Aorta (tissue), 5 donors: ENCODE data around the gene TH. TPM values are rescaled to one million over a fixed set of nuclear protein-coding genes. Genes with fewer than 3 reads are reported as not detected.
"Not testable (repeated sequence)": the region's sequence is repeated elsewhere in the genome, so short reads cannot be mapped to it uniquely, and the experiment has no call there.

Source experiments
- ATAC-seq: fragments of 200-7000 bp; cut with Tn5 transposase; one replicate; pipeline ENCODE4 v1.9.1; 2022; ENCODE audit warnings: moderate library complexity; ENCODE audit not compliant: low FRiP score
- DNase-seq, 2 donors: peaks; one replicate each; pipeline ENCODE4 v3.0.0-alpha.2; 2020
- H3K27ac ChIP-seq, 2 donors: one replicate each; pipeline ENCODE4 v1.5.1; 2013; ENCODE audit warnings: low read length in 2 of 2, mild to moderate bottlenecking in 2 of 2, moderate library complexity in 2 of 2, control low read depth in 1 of 2, inconsistent platforms in 1 of 2, low read depth in 1 of 2
- H3K27me3 ChIP-seq, 2 donors: one replicate each; pipeline ENCODE4 v1.6.1; 2013; ENCODE audit warnings: control low read depth in 1 of 2, low read length in 1 of 2, mild to moderate bottlenecking in 1 of 2, moderate library complexity in 1 of 2; ENCODE audit not compliant: insufficient read depth in 2 of 2, control insufficient read depth in 1 of 2
- H3K36me3 ChIP-seq, 2 donors: one replicate each; pipeline ENCODE4 v1.6.1; 2013; ENCODE audit warnings: control low read depth in 1 of 2, low read length in 1 of 2, mild to moderate bottlenecking in 1 of 2; ENCODE audit not compliant: insufficient read depth in 2 of 2, control insufficient read depth in 1 of 2
- H3K4me1 ChIP-seq, 2 donors: one replicate each; pipeline ENCODE4 v1.6.1; 2013; ENCODE audit warnings: low read length in 2 of 2, control low read depth in 1 of 2, mild to moderate bottlenecking in 1 of 2, moderate library complexity in 1 of 2; ENCODE audit not compliant: insufficient read depth in 2 of 2, control insufficient read depth in 1 of 2
- H3K4me3 ChIP-seq, 2 donors: one replicate each; pipeline ENCODE4 v1.5.1; 2013; ENCODE audit warnings: low read length in 2 of 2, control low read depth in 1 of 2, mild to moderate bottlenecking in 1 of 2
- H3K9me3 ChIP-seq: one replicate; pipeline ENCODE4 v1.6.1; 2013; ENCODE audit warnings: mild to moderate bottlenecking, low read length; ENCODE audit not compliant: control insufficient read depth
- WGBS, 2 donors: extraction: QIAGEN DNeasy Blood & Tissue Kit; methylation state at CpG; one replicate each; pipeline ENCODE4 v1.1.7; 2013; 5-methylcytosine and 5-hydroxymethylcytosine counted together
- intact Hi-C, 2 donors: fragments of 100-400 bp; cut with DNase I; formaldehyde crosslinking; loops; one replicate each; pipeline versions ENCODE4 v1.14.2 to v1.15.0; 2022
- polyA plus RNA-seq, 2 donors: library from polyadenylated mRNA; stranded (reverse); fragments of 200-250 nt; gene quantifications; one replicate each; pipeline ENCODE4 v1.2.3, GENCODE V29; 2013
- total RNA-seq, 2 donors: library from RNA; stranded (reverse); fragmentation: NEBNext Ultra II Directional; extraction: Animal tissue kit (Norgen Biotek cat#: 25700); gene quantifications; one replicate each; pipeline ENCODE4 v1.2.1, GENCODE V29; 2021
- donor health status: healthy with polysubstance abuse.
- donor health status: Bipolar disorder and iron deficiency.
- donor health status: DM: no; HTN: no; CAD: no.
- donor health status: DM: no; HTN: no; CAD: no.
- donor health status: DM: yes; HTN: yes; CAD: no.

The TH gene
- total and polyA plus RNA-seq, 4 donors, result 0.45 TPM; not detected in 3

- no peak overlapping the region for H3K4me3 ChIP-seq
- H3K27me3 ChIP-seq, result no peaks in the 10 kb centered on the region
- H3K4me1 ChIP-seq, result no peaks in the 10 kb centered on the region
- H3K36me3 ChIP-seq, result no peaks in the 10 kb centered on the region
- DNase-seq (peak in 1 of 2 donors; percentile 74), ATAC-seq (no peak)
- H3K27ac ChIP-seq, result no peak overlapping the region
- H3K9me3 ChIP-seq, result no peaks in the 10 kb centered on the region
- WGBS, 2 donors, result 92% methylated on average over 23 to 25 of the region's 25 CpGs
- intact Hi-C loops, result no loop called here
Observed at GRCh38 chr11:2129699-2130366, 41.8 kb downstream of the TH start.

GRCh38 chr11:2129308-2129698 lies 42.3 kb downstream of the TH start:
- Histone ChIP-seq H3K9me3 (no peaks in the 10 kb centered on the region), H3K4me3 (no peak overlapping the region), H3K4me1 (no peaks in the 10 kb centered on the region), H3K27me3 (no peaks in the 10 kb centered on the region), H3K27ac (no peak overlapping the region), H3K36me3 (no peaks in the 10 kb centered on the region)
- ATAC-seq (no peak), DNase-seq (peak; percentile 11 to 61)
- intact Hi-C loops, result no loop called here
- WGBS, 2 donors, result 90 to 92% methylated on average over 17 of the region's 17 CpGs

- H3K27ac ChIP-seq, result no peak overlapping the region
- intact Hi-C loops, result no loop called here
- DNase-seq, result peak; percentile 22 to 48
- no peaks in the 10 kb centered on the region for H3K36me3 ChIP-seq
- H3K4me1 ChIP-seq, result no peaks in the 10 kb centered on the region
- ATAC-seq, result peak; percentile 15
- no peaks in the 10 kb centered on the region for H3K27me3 ChIP-seq
- H3K4me3 ChIP-seq, result no peak overlapping the region
- H3K9me3 ChIP-seq, result no peaks in the 10 kb centered on the region
- 88% methylated on average over 12 of the region's 12 CpGs for WGBS, 2 donors
Observed at GRCh38 chr11:2128511-2129307, 42.9 kb downstream of the TH start.

GRCh38 chr11:2128130-2128510 lies 43.5 kb downstream of the TH start:
- H3K36me3 ChIP-seq, result no peaks in the 10 kb centered on the region
- no peaks in the 10 kb centered on the region for H3K9me3 ChIP-seq
- H3K4me3 ChIP-seq, result no peak overlapping the region
- H3K27ac ChIP-seq, result no peak overlapping the region
- intact Hi-C loops, result no loop called here
- DNase-seq (peak; percentile 23 to 64), ATAC-seq (peak; percentile 29)
- no peaks in the 10 kb centered on the region for H3K4me1 ChIP-seq
- WGBS, 2 donors, result 73 to 87% methylated on average over 7 of the region's 7 CpGs
- no peaks in the 10 kb centered on the region for H3K27me3 ChIP-seq

- H3K9me3 ChIP-seq, result no peaks in the 10 kb centered on the region
- DNase-seq (peak in 1 of 2 donors; percentile 67), ATAC-seq (no peak)
- 87 to 92% methylated on average over 8 of the region's 8 CpGs for WGBS, 2 donors
- no peaks in the 10 kb centered on the region for H3K4me1 ChIP-seq
- no peak overlapping the region for H3K4me3 ChIP-seq
- no peak overlapping the region for H3K27ac ChIP-seq
- intact Hi-C loops, result no loop called here
- H3K36me3 ChIP-seq, result no peaks in the 10 kb centered on the region
- H3K27me3 ChIP-seq, result no peaks in the 10 kb centered on the region
Observed at GRCh38 chr11:2127482-2128129, 44.0 kb downstream of the TH start.

GRCh38 chr11:2126520-2127085 lies 45.0 kb downstream of the TH start:
- no peaks in the 10 kb centered on the region for H3K36me3 ChIP-seq
- no peaks in the 10 kb centered on the region for H3K4me1 ChIP-seq
- no peak overlapping the region for H3K4me3 ChIP-seq
- intact Hi-C loops, result no loop called here
- 92 to 94% methylated on average over 2 of the region's 2 CpGs for WGBS, 2 donors
- H3K27me3 ChIP-seq, result no peaks in the 10 kb centered on the region
- no peak overlapping the region for H3K27ac ChIP-seq
- H3K9me3 ChIP-seq, result no peaks in the 10 kb centered on the region
- DNase-seq, result no peak
- ATAC-seq, result no peak

GRCh38 chr11:2124736-2125484 lies 46.7 kb downstream of the TH start:
- 90 to 94% methylated on average over 8 to 10 of the region's 10 CpGs for WGBS, 2 donors
- H3K4me1 ChIP-seq, intact Hi-C loops, H3K4me3 ChIP-seq, H3K27me3 ChIP-seq, DNase-seq, ATAC-seq, H3K36me3 ChIP-seq, H3K27ac ChIP-seq, H3K9me3 ChIP-seq: not testable (repeated sequence)

- no peak for DNase-seq
- no peaks in the 10 kb centered on the region for H3K27me3 ChIP-seq
Observed at GRCh38 chr11:2123628-2123960, 48.0 kb downstream of the TH start.

More at GRCh38 chr11:2123628-2123960, 48.0 kb downstream of the TH start:
- 87 to 88% methylated on average over 7 of the region's 7 CpGs for WGBS, 2 donors
- no peak for ATAC-seq
- no peaks in the 10 kb centered on the region for H3K36me3 ChIP-seq
- H3K27ac ChIP-seq, result no peak overlapping the region
- no peak overlapping the region for H3K4me3 ChIP-seq
- intact Hi-C loops, result no loop called here
- no peaks in the 10 kb centered on the region for H3K4me1 ChIP-seq
- H3K9me3 ChIP-seq, result no peaks in the 10 kb centered on the region
